SK-N-SH (cell line): ENCODE measurements around the gene APOBEC3H. TPM values are rescaled to one million over a fixed set of nuclear protein-coding genes. Genes with fewer than 3 reads are reported as not detected.

Experiments
- CTCF ChIA-PET: fragments of 300-600, 350-600 bp; formaldehyde crosslinking; extraction: SDS; loops from one replicate; lab custom pipeline; 2021; lab: Yijun Ruan, JAX
- POLR2A ChIA-PET: fragments of 350-600 bp; sonication (Branson Sonifier 250); formaldehyde crosslinking; extraction: SDS; loops from one replicate; lab custom pipeline; 2020; ENCODE audit warnings: antibody characterized with exemption, inconsistent platforms; lab: Yijun Ruan, JAX
- DNase-seq: peaks from one replicate; pipeline ENCODE4 v3.0.0; 2012
- H2AFZ ChIP-seq: fragments of 200-600 bp; sonication (generic); 2 replicates; pipeline ENCODE4 v1.8.1; 2016; ENCODE audit warnings: antibody characterized with exemption, mild to moderate bottlenecking, low read depth
- H3F3A ChIP-seq: fragments of 200-600 bp; sonication (generic); replicated peaks from 2 replicates; pipeline ENCODE3; 2016; ENCODE audit warnings: antibody characterized with exemption, mild to moderate bottlenecking; ENCODE audit not compliant: insufficient read depth
- H3K27ac ChIP-seq, 2 experiments: fragments of 200-500 bp in 1 of 2; fragments of 200-600 bp in 1 of 2; sonication (Bioruptor generic) in 1 of 2; sonication (generic), shearing (Covaris generic) in 1 of 2; 2 replicates each; pipeline versions ENCODE4 v1.5.1 to v1.6.1; 2014 to 2016; ENCODE audit warnings: low read depth in 2 of 2, inconsistent platforms in 1 of 2, low read length in 1 of 2, mild to moderate bottlenecking in 1 of 2, mixed read lengths in 1 of 2
- H3K27me3 ChIP-seq: fragments of 200-600 bp; sonication (generic), shearing (Covaris generic); 2 replicates; pipeline ENCODE4 v1.6.1; 2016; ENCODE audit warnings: mixed run types; ENCODE audit not compliant: insufficient read depth
- H3K36me3 ChIP-seq, 2 experiments: fragments of 200-500 bp in 1 of 2; fragments of 200-600 bp in 1 of 2; sonication (Bioruptor generic) in 1 of 2; sonication (generic) in 1 of 2; replicated peaks in 1 of 2; 2 replicates each; pipeline versions ENCODE3 to v1.5.1; 2014 to 2016; ENCODE audit warnings: low read length in 1 of 2, mild to moderate bottlenecking in 1 of 2; ENCODE audit not compliant: insufficient read depth in 2 of 2, control insufficient read depth in 1 of 2
- H3K4me1 ChIP-seq, 2 experiments: fragments of 200-500 bp in 1 of 2; fragments of 200-600 bp in 1 of 2; sonication (Bioruptor generic) in 1 of 2; sonication (generic), shearing (Covaris generic) in 1 of 2; 2 replicates each; pipeline versions ENCODE4 v1.5.1 to v1.6.1; 2014 to 2016; ENCODE audit warnings: low read depth in 1 of 2, low read length in 1 of 2, mixed run types in 1 of 2; ENCODE audit not compliant: insufficient read depth in 2 of 2, control insufficient read depth in 1 of 2
- H3K4me2 ChIP-seq: fragments of 200-600 bp; sonication (generic), shearing (Covaris generic); 2 replicates; pipeline ENCODE4 v1.6.1; 2017; ENCODE audit warnings: mixed run types
- H3K4me3 ChIP-seq, 2 experiments: fragments of 200-500 bp in 1 of 2; fragments of 200-600 bp in 1 of 2; sonication (Bioruptor generic) in 1 of 2; sonication (generic), shearing (Covaris generic) in 1 of 2; 2 replicates each; pipeline versions ENCODE4 v1.5.1 to v1.8.1; 2014 to 2016; ENCODE audit warnings: low read depth in 2 of 2, inconsistent platforms in 1 of 2, low read length in 1 of 2, mild to moderate bottlenecking in 1 of 2, mixed read lengths in 1 of 2, moderate library complexity in 1 of 2
- H3K79me2 ChIP-seq: fragments of 200-600 bp; sonication (generic); 2 replicates; pipeline ENCODE4 v1.8.1; 2017; ENCODE audit warnings: mild to moderate bottlenecking; ENCODE audit not compliant: insufficient read depth
- H3K9ac ChIP-seq: fragments of 200-600 bp; sonication (generic); 2 replicates; pipeline ENCODE4 v1.6.1; 2017; ENCODE audit warnings: mixed run types
- H3K9me2 ChIP-seq: fragments of 200-600 bp; sonication (generic); 2 replicates; pipeline ENCODE4 v1.6.1; 2017; ENCODE audit warnings: mixed run types
- H3K9me3 ChIP-seq: fragments of 200-600 bp; sonication (generic); 2 replicates; pipeline ENCODE4 v1.6.1; 2017; ENCODE audit warnings: mixed run types, mild to moderate bottlenecking, moderate library complexity
- H4K20me1 ChIP-seq: fragments of 200-600 bp; sonication (generic); 2 replicates; pipeline ENCODE4 v1.6.1; 2017; ENCODE audit warnings: mild to moderate bottlenecking, mixed run types; ENCODE audit not compliant: insufficient read depth
- CTCF ChIP-seq: fragments of 200-600 bp; sonication (generic); IDR thresholded peaks from 2 replicates; pipeline ENCODE4 v1.6.1; 2017; ENCODE audit warnings: antibody characterized with exemption, mild to moderate bottlenecking, moderate library complexity
- EZH2phosphoT487 ChIP-seq: fragments of 200-600 bp; sonication (generic); IDR thresholded peaks from 2 replicates; pipeline ENCODE4 v1.6.1; 2017; ENCODE audit warnings: low read depth, mixed run types, mild to moderate bottlenecking, antibody characterized with exemption, moderate library complexity, borderline replicate concordance
- FOSL2 ChIP-seq: IDR thresholded peaks from 2 replicates; pipeline ENCODE4 v1.4.0; 2012; ENCODE audit warnings: low read depth, mild to moderate bottlenecking, moderate library complexity, borderline replicate concordance
- FOXJ3 ChIP-seq: sonication (generic); formaldehyde crosslinking; IDR thresholded peaks from 2 replicates; pipeline ENCODE4 v1.5.1; 2020; ENCODE audit warnings: mild to moderate bottlenecking, missing genetic modification reagents
- MAX ChIP-seq: IDR thresholded peaks from 2 replicates; pipeline ENCODE4 v1.4.0; 2012; ENCODE audit warnings: low read depth
- MXI1 ChIP-seq: IDR thresholded peaks from 2 replicates; pipeline ENCODE4 v1.6.1; 2012; ENCODE audit warnings: mild to moderate bottlenecking, low read depth, low read length, improper control_type of control experiment
- NFIC ChIP-seq: IDR thresholded peaks from 2 replicates; pipeline ENCODE4 v1.4.0; 2012; ENCODE audit warnings: borderline replicate concordance
- POLR2AphosphoS5 ChIP-seq: IDR thresholded peaks from 2 replicates; pipeline ENCODE4 v1.6.1; 2012; ENCODE audit warnings: low read depth, low read length
- RAD21 ChIP-seq: IDR thresholded peaks from 2 replicates; pipeline ENCODE4 v1.6.1; 2012; ENCODE audit warnings: mild to moderate bottlenecking, low read length
- RCOR1 ChIP-seq: fragments of 150-350 bp; IDR thresholded peaks from 2 replicates; pipeline ENCODE4 v1.6.1; 2017; ENCODE audit warnings: antibody characterized with exemption, low read length
- SIN3A ChIP-seq: IDR thresholded peaks from 2 replicates; pipeline ENCODE4 v1.6.1; 2012; ENCODE audit warnings: low read depth, mild to moderate bottlenecking, low read length, moderate library complexity, borderline replicate concordance
- SMC3 ChIP-seq: IDR thresholded peaks from 2 replicates; pipeline ENCODE4 v1.6.1; 2012; ENCODE audit warnings: low read depth, low read length, improper control_type of control experiment
- TCF12 ChIP-seq: IDR thresholded peaks from 2 replicates; pipeline ENCODE4 v1.4.0; 2012
- TEAD4 ChIP-seq: IDR thresholded peaks from 2 replicates; pipeline ENCODE4 v1.4.0; 2012; ENCODE audit warnings: mild to moderate bottlenecking, borderline replicate concordance; ENCODE audit not compliant: insufficient read depth
- ZBTB33 ChIP-seq: IDR thresholded peaks from 2 replicates; pipeline ENCODE4 v1.4.0; 2012; ENCODE audit warnings: low read depth, borderline replicate concordance
- WGBS: methylation state at CpG from one replicate; pipeline ENCODE4 v1.1.6; 2017; ENCODE audit warnings: low lambda C conversion rate; 5-methylcytosine and 5-hydroxymethylcytosine counted together
- polyA plus RNA-seq, 3 experiments: library from polyadenylated mRNA; depleted of rRNA; stranded (reverse); fragments of >200 nt; gene quantifications; 2 replicates each; pipeline ENCODE4 v1.2.3, GENCODE V29; 2012
- TF ChIP-seq, protein P1 (sequence below): fragments of 150-350 bp; IDR thresholded peaks from 2 replicates; pipeline ENCODE4 v1.6.1; 2016; ENCODE audit warnings: mild to moderate bottlenecking, low read depth, low read length
- TF ChIP-seq, protein P2 (sequence below): fragments of 150-350 bp; IDR thresholded peaks from 2 replicates; pipeline ENCODE4 v1.6.1; 2017; ENCODE audit warnings: antibody characterized with exemption, low read length, low read depth, borderline replicate concordance
- TF ChIP-seq, protein P3 (sequence below): IDR thresholded peaks from 2 replicates; pipeline ENCODE4; 2012

Gene APOBEC3H
- polyA plus RNA-seq, 1 of the 3 experiments (the other 2 are of a cell fraction): 0.18 TPM

DNA sequence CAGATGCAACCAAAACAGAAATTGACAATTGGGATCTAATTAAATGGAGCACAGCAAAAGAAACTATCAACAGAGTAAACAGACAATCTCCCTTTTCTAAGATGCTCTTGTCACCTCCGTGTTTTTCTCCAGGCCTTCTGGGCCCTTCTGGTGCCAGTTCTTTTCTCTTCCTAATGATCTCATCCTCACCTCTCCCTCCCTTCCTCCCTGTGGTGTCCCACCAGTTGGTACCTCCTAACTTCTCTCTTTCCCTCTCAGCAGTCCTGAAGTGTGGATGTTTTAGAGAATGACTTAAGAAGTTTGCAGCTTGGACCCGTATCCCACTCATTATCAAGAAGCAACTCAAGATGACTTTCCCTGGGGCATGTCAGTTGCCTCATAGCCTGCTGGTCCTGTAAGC, 6.4 kb downstream of the APOBEC3H start:
- H4K20me1 ChIP-seq: no peaks in the 10 kb centered on the region
- H3K4me1 ChIP-seq: no peaks in the 10 kb centered on the region
- no peaks in the 10 kb centered on the region for H3K36me3 ChIP-seq
- no peaks in the 10 kb centered on the region for H3K79me2 ChIP-seq
- H3K9me2 ChIP-seq: no peaks in the 10 kb centered on the region
- H3K9ac ChIP-seq: no peak overlapping the region
- TF ChIP-seq SMC3 (no peak), RCOR1 (no peak), MAX (no peak), ZBTB33 (no peak), EZH2phosphoT487 (no peak), FOSL2 (no peak), RAD21 (no peak), TCF12 (no peak), FOXJ3 (CRISPR knock-in tag) (no peak), POLR2AphosphoS5 (no peak), TEAD4 (no peak), MXI1 (no peak), SIN3A (no peak), CTCF (no peak), NFIC (no peak)
- TF ChIP-seq, protein P1, sequence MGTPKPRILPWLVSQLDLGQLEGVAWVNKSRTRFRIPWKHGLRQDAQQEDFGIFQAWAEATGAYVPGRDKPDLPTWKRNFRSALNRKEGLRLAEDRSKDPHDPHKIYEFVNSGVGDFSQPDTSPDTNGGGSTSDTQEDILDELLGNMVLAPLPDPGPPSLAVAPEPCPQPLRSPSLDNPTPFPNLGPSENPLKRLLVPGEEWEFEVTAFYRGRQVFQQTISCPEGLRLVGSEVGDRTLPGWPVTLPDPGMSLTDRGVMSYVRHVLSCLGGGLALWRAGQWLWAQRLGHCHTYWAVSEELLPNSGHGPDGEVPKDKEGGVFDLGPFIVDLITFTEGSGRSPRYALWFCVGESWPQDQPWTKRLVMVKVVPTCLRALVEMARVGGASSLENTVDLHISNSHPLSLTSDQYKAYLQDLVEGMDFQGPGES: no peak
- TF ChIP-seq, protein P2, sequence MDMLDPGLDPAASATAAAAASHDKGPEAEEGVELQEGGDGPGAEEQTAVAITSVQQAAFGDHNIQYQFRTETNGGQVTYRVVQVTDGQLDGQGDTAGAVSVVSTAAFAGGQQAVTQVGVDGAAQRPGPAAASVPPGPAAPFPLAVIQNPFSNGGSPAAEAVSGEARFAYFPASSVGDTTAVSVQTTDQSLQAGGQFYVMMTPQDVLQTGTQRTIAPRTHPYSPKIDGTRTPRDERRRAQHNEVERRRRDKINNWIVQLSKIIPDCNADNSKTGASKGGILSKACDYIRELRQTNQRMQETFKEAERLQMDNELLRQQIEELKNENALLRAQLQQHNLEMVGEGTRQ: no peak
- TF ChIP-seq, protein P3, sequence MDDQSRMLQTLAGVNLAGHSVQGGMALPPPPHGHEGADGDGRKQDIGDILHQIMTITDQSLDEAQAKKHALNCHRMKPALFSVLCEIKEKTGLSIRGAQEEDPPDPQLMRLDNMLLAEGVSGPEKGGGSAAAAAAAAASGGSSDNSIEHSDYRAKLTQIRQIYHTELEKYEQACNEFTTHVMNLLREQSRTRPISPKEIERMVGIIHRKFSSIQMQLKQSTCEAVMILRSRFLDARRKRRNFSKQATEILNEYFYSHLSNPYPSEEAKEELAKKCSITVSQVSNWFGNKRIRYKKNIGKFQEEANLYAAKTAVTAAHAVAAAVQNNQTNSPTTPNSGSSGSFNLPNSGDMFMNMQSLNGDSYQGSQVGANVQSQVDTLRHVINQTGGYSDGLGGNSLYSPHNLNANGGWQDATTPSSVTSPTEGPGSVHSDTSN: no peak
- no peak for DNase-seq
- POLR2A ChIA-PET: no interaction called here
- no peaks in the 10 kb centered on the region for H3K9me3 ChIP-seq
- CTCF ChIA-PET: no interaction called here
- H2AFZ ChIP-seq: no peak overlapping the region
- H3K27ac ChIP-seq: no peak overlapping the region
- no peak overlapping the region for H3K4me2 ChIP-seq
- WGBS: 53% methylated on average over 2 of the region's 2 CpGs
- H3F3A ChIP-seq: no peaks in the 10 kb centered on the region
- no peaks in the 10 kb centered on the region for H3K27me3 ChIP-seq
- no peak overlapping the region for H3K4me3 ChIP-seq
